ENCODE results near the gene ABCB9. TPM values are rescaled to one million over a fixed set of nuclear protein-coding genes. Genes with fewer than 3 reads are reported as not detected.
A peak's percentile ranks its signal among the peaks of the same experiment; 100 is the strongest.

Gene ABCB9
- total RNA-seq, 1 donor from 2014 or later = 11.6 TPM

- no peak overlapping the region for H2AFZ ChIP-seq (ENCODE audit: low read depth, low read length)
- H3K27ac Mint-ChIP-seq (ENCODE audit: unreplicated experiment) = no peak overlapping the region
- TF ChIP-seq, protein P1, sequence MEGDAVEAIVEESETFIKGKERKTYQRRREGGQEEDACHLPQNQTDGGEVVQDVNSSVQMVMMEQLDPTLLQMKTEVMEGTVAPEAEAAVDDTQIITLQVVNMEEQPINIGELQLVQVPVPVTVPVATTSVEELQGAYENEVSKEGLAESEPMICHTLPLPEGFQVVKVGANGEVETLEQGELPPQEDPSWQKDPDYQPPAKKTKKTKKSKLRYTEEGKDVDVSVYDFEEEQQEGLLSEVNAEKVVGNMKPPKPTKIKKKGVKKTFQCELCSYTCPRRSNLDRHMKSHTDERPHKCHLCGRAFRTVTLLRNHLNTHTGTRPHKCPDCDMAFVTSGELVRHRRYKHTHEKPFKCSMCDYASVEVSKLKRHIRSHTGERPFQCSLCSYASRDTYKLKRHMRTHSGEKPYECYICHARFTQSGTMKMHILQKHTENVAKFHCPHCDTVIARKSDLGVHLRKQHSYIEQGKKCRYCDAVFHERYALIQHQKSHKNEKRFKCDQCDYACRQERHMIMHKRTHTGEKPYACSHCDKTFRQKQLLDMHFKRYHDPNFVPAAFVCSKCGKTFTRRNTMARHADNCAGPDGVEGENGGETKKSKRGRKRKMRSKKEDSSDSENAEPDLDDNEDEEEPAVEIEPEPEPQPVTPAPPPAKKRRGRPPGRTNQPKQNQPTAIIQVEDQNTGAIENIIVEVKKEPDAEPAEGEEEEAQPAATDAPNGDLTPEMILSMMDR (IDR thresholded peaks at IDR 0.05; ENCODE audit: insufficient read depth, low read depth, low read length) = no peak
- H3K4me1 Mint-ChIP-seq (ENCODE audit: low read depth, unreplicated experiment) = peaks cover 2% of the 10 kb centered on the region
- FAIRE-seq = no peak
- no peaks in the 10 kb centered on the region for H3K27me3 ChIP-seq (ENCODE audit: insufficient read depth, low read length)
- no peaks in the 10 kb centered on the region for H3K27me3 Mint-ChIP-seq (ENCODE audit: low read depth, unreplicated experiment)
- no peaks in the 10 kb centered on the region for H3K9me3 ChIP-seq (ENCODE audit: insufficient read depth, low read depth, low read length)
- no peaks in the 10 kb centered on the region for H3K36me3 ChIP-seq (ENCODE audit: insufficient read depth, low read length)
- H3K79me2 ChIP-seq (ENCODE audit: insufficient read depth, low read length) = no peaks in the 10 kb centered on the region
- H3K4me3 ChIP-seq (ENCODE audit: insufficient read depth, low read depth, low read length) = no peak overlapping the region
- DNase-seq (ENCODE audit: low read depth) = no peak
- H4K20me1 ChIP-seq (ENCODE audit: insufficient read depth, low read length) = peaks cover 28% of the 10 kb centered on the region
- peaks cover 2% of the 10 kb centered on the region for H3K36me3 Mint-ChIP-seq (ENCODE audit: low read depth, unreplicated experiment)
- no peak overlapping the region for H3K27ac ChIP-seq (ENCODE audit: low read depth, low read length)
- no peaks in the 10 kb centered on the region for H3K9me3 Mint-ChIP-seq (ENCODE audit: unreplicated experiment)
- peak overlapping the region; percentile 99 for H3K4me2 ChIP-seq (ENCODE audit: low read length)
- H3K4me1 ChIP-seq (ENCODE audit: insufficient read depth, low read length) = peaks cover 23% of the 10 kb centered on the region
- no peak overlapping the region for H3K9ac ChIP-seq (ENCODE audit: low read length)
- no peak overlapping the region for H3K4me3 Mint-ChIP-seq (ENCODE audit: unreplicated experiment)
These were observed 1.6 kb downstream of the ABCB9 start for GRCh38 chr12:122964439-122965257.

GRCh38 chr12:122963941-122964265, 2.4 kb downstream of the ABCB9 start:
- no peak for TF ChIP-seq EZH2 (IDR thresholded peaks at IDR 0.05; ENCODE audit: insufficient read depth, low read length)
- no peak overlapping the region for H3K9ac ChIP-seq (ENCODE audit: low read length)
- H3K36me3 ChIP-seq (ENCODE audit: insufficient read depth, low read length) = no peaks in the 10 kb centered on the region
- Mint-ChIP-seq H3K36me3 (ENCODE audit: low read depth, unreplicated experiment) (peaks cover 2% of the 10 kb centered on the region), H3K4me3 (ENCODE audit: unreplicated experiment) (no peak overlapping the region), H3K4me1 (ENCODE audit: low read depth, unreplicated experiment) (peaks cover 2% of the 10 kb centered on the region), H3K27ac (ENCODE audit: unreplicated experiment) (no peak overlapping the region), H3K27me3 (ENCODE audit: low read depth, unreplicated experiment) (no peaks in the 10 kb centered on the region), H3K9me3 (ENCODE audit: unreplicated experiment) (no peaks in the 10 kb centered on the region)
- no peak overlapping the region for H3K4me3 ChIP-seq (ENCODE audit: insufficient read depth, low read depth, low read length)
- H3K27ac ChIP-seq (ENCODE audit: low read depth, low read length) = no peak overlapping the region
- no peaks in the 10 kb centered on the region for H3K27me3 ChIP-seq (ENCODE audit: insufficient read depth, low read length)
- H2AFZ ChIP-seq (ENCODE audit: low read depth, low read length) = no peak overlapping the region
- H3K9me3 ChIP-seq (ENCODE audit: insufficient read depth, low read depth, low read length) = no peaks in the 10 kb centered on the region
- DNase-seq (ENCODE audit: low read depth) (peak; percentile 44), FAIRE-seq (no peak)
- peaks cover 23% of the 10 kb centered on the region for H3K4me1 ChIP-seq (ENCODE audit: insufficient read depth, low read length)
- peak overlapping the region; percentile 49 for H3K4me2 ChIP-seq (ENCODE audit: low read length)
- peaks cover 28% of the 10 kb centered on the region for H4K20me1 ChIP-seq (ENCODE audit: insufficient read depth, low read length)
- H3K79me2 ChIP-seq (ENCODE audit: insufficient read depth, low read length) = no peaks in the 10 kb centered on the region

- no peak overlapping the region for H3K9ac ChIP-seq (ENCODE audit: low read length)
- no peak overlapping the region for H3K27ac Mint-ChIP-seq (ENCODE audit: unreplicated experiment)
- H3K36me3 ChIP-seq (ENCODE audit: insufficient read depth, low read length) = no peaks in the 10 kb centered on the region
- no peaks in the 10 kb centered on the region for H3K27me3 ChIP-seq (ENCODE audit: insufficient read depth, low read length)
- H4K20me1 ChIP-seq (ENCODE audit: insufficient read depth, low read length) = peaks cover 28% of the 10 kb centered on the region
- peaks cover 23% of the 10 kb centered on the region for H3K4me1 ChIP-seq (ENCODE audit: insufficient read depth, low read length)
- H3K9me3 Mint-ChIP-seq (ENCODE audit: unreplicated experiment) = no peaks in the 10 kb centered on the region
- TF ChIP-seq, protein P1 (IDR thresholded peaks at IDR 0.05; ENCODE audit: insufficient read depth, low read depth, low read length) = no peak
- TF ChIP-seq EZH2 (IDR thresholded peaks at IDR 0.05; ENCODE audit: insufficient read depth, low read length) = no peak
- no peaks in the 10 kb centered on the region for H3K9me3 ChIP-seq (ENCODE audit: insufficient read depth, low read depth, low read length)
- H3K4me2 ChIP-seq (ENCODE audit: low read length) = no peak overlapping the region
- H3K4me3 ChIP-seq (ENCODE audit: insufficient read depth, low read depth, low read length) = no peak overlapping the region
- H3K4me3 Mint-ChIP-seq (ENCODE audit: unreplicated experiment) = no peak overlapping the region
- DNase-seq (ENCODE audit: low read depth) = peak; percentile 57
- no peak for FAIRE-seq
- H3K27me3 Mint-ChIP-seq (ENCODE audit: low read depth, unreplicated experiment) = no peaks in the 10 kb centered on the region
- no peak overlapping the region for H2AFZ ChIP-seq (ENCODE audit: low read depth, low read length)
- peaks cover 2% of the 10 kb centered on the region for H3K36me3 Mint-ChIP-seq (ENCODE audit: low read depth, unreplicated experiment)
- H3K79me2 ChIP-seq (ENCODE audit: insufficient read depth, low read length) = no peaks in the 10 kb centered on the region
- peaks cover 2% of the 10 kb centered on the region for H3K4me1 Mint-ChIP-seq (ENCODE audit: low read depth, unreplicated experiment)
- H3K27ac ChIP-seq (ENCODE audit: low read depth, low read length) = no peak overlapping the region
These were observed 4.5 kb downstream of the ABCB9 start for GRCh38 chr12:122961531-122962329.
